ENCODE measurements around the gene ZNF275.

ZNF275 gene

DNA sequence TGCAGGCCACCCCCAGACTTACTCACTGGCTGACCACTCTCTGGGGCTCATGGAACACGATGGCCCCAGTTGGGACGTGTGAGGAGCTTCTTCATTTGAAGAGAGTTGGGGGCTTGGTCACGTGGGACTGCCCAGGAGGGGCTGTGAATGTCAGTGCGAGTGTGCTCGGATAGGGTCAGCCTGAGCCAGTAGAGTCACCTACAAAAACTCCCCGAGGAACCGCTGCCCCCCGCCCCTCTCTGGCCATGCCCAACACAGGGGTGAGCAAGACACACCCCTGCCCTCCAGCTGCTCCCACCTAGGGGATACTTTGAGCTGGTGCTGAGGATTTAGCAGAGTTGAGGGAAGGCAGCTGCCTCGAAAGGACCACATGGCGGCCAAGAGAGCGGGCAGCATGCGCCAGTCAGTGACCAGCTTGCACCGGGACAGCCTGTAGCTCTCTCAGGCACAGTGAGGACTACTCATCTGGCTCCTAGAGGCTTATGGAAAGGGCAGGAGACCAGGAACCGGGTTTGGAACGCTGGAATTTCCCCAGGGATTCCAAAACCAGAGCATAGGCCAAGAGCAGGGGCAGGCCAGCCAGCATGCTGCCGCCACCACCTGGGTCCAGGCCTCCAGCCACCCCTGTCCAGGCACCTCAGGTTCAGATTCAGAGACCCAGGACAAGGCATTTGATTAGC, 58.8 kb downstream of the ZNF275 start:
- no peak overlapping the region for H3K27ac ChIP-seq
- TF ChIP-seq, protein P1, sequence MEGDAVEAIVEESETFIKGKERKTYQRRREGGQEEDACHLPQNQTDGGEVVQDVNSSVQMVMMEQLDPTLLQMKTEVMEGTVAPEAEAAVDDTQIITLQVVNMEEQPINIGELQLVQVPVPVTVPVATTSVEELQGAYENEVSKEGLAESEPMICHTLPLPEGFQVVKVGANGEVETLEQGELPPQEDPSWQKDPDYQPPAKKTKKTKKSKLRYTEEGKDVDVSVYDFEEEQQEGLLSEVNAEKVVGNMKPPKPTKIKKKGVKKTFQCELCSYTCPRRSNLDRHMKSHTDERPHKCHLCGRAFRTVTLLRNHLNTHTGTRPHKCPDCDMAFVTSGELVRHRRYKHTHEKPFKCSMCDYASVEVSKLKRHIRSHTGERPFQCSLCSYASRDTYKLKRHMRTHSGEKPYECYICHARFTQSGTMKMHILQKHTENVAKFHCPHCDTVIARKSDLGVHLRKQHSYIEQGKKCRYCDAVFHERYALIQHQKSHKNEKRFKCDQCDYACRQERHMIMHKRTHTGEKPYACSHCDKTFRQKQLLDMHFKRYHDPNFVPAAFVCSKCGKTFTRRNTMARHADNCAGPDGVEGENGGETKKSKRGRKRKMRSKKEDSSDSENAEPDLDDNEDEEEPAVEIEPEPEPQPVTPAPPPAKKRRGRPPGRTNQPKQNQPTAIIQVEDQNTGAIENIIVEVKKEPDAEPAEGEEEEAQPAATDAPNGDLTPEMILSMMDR (conservative IDR thresholded peaks at IDR 0.05) = no peak

DNA sequence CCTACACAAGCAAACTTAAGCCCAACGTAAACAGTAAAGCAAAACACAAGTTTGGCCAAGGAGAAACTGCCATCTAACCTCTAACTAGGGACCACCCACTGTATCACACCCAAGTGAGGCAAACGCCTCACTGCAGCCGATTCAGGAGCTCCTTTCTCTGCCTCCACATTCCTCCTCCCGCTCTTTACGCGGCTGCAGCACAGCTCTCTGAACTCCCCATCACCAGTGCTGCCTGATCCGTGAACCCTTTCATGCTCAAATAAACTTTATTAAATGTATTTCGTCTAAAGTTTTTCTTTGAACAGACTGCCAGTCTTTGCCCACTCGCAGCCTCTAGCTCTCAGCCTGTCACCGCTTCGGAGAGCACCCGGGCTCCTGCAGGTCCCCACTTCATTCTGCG, 60.7 kb downstream of the ZNF275 start:
- H3K27ac ChIP-seq = no peak overlapping the region
- TF ChIP-seq, protein P1 (conservative IDR thresholded peaks at IDR 0.05) = no peak

DNA sequence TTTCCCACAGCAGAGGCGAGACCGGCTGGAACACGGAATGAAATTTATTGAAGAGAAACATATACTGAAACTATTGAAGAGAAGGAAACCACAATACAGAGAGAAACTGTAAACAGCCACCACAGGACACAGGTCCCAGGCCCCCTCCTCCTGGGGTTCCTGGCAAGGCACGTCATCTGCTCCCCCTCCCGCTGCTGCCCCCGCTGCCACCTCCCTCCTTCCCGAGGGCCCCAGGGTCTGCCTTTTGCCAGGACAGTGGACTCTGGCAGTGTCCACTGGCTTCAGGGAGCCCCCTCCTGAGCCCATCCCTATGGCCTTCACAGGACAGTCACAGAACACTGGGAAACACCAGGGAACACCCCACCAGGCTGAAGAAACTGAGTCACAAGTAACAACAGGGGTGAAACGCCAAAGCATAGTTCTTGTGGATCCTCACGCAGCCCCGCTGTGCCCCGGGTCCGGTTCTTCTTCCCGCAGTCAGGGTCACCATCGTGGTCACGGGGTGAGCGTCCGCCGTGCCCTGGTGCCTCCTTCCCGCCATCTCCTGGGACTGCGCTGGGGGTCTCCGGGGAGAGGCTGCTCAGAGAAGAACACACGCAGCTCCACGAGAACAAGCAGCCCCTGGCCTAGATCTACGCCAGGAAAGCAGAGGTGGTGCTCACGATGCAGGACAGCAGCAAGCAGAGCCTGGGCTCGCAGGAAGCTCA, 61.8 kb downstream of the ZNF275 start:
- no peak overlapping the region for H3K27ac ChIP-seq
- TF ChIP-seq, protein P1 (conservative IDR thresholded peaks at IDR 0.05) = no peak

DNA sequence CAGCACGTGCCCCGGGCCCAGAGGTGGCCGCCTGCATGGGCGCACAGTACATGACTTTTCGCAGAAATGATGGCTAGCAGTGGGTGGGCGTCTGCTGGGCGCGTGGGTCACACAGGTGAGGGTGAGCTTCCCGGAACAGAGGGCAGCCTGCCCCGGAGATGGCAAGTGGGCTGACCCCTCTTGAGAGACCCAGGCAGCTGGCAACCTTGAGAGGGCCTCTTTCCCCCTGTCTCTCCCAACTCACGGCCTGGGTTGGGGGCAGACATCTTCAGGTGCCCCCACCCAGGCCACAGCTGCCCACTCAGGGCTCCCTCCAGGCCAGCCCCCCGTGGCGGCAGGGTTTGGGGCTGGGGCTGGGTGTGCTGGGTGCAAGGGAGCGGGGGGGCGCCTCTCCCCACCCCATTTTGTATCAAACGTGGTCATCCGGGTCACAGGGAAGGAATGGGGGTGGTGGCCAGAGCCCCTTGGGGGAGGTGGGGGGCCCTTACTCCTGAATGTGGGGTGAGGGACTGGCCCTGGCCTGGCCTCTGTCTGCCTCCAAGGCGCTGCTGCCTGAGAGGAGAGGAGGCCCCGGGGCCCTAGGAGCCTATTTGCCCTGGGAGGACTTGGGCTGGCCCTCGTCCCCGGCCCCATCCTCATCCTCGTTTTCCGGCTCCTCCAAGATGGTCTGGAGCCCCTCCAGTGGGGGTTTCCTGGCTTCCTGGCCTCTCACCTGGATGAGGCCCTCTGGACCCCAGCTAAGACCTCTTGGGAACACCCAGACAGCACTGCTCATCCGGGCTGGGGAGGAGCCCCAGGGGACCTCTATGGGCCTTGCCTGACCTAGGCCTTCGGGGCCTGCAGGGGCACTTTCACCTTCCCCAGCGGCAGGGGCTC, 62.6 kb downstream of the ZNF275 start:
- no peak overlapping the region for H3K27ac ChIP-seq
- TF ChIP-seq, protein P1 (conservative IDR thresholded peaks at IDR 0.05) = no peak

DNA sequence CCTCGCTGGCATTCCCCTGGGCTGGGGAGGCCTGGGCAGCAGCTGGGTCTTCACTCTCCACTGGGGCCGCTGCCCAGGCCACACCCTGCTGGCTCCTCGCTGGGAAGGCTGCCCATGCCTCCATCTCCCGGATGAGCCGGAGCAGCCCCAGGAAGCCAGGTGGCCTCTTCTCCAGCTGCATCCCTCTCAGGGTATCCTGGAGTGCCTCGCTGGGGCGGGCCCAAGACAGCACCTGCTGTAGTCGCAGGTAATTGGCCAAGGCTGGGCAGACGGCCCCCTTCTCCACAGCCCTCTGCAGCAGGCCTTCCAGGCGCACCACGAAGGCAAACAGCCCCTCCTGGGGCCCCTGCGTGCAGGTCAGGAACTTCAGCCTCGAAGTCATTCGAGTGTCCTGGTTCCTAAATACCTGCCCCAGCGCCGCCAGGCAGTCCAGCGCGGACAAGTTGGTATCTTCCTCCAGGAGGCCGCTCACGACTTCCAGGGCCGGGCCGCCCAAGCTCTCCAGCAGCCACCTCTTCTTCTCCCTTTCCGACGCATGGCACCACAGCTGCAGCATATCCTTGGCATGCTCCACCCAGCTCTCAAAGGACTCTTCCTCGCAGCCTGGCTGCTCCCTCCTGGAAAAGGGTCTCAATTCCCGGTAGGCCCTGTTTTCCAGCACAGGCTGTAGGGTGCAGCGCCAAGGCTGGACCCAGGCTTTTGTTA, 63.5 kb downstream of the ZNF275 start:
- H3K27ac ChIP-seq = no peak overlapping the region
- TF ChIP-seq, protein P1 (conservative IDR thresholded peaks at IDR 0.05) = no peak

DNA sequence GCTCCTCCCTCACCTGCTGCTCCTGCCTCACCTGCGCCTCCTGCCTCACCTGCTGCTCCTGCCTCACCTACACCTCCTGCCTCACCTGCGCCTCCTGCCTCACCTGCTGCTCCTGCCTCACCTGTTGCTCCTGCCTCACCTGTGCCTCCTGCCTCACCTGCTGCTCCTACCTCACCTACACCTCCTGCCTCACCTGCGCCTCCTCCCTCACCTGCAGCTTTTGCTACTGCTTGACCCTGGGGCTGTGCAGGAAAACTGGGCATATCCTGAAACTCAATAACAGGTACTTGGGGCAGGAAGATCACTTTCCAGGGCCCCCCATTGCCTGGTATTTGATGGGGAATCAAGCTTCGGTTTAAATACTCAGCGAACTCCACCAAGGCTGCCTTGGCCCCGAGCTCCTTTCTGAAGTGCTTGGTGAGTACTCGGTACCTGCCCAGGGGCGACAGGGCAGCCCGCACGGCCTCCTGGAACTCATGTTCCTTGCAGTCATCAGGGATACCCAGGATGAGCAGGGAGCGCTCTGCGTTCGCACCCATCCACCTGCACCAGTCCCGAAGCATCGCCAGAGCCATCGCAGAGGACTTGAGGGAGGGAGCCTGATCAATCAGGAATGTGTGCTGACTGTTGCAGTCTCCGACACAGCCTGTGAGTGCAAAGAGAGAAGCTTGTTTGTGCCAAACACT, 64.5 kb downstream of the ZNF275 start:
- no peak overlapping the region for H3K27ac ChIP-seq
- TF ChIP-seq, protein P1 (conservative IDR thresholded peaks at IDR 0.05) = no peak

Measured in VCaP (cell line).